HepG2 (cell line): ENCODE measurements around the gene MEGF11. TPM values are rescaled to one million over a fixed set of nuclear protein-coding genes. Genes with fewer than 3 reads are reported as not detected.

Experiments
- ATAC-seq: fragments of 200-7000 bp; cut with Tn5 transposase; 3 replicates; pipeline ENCODE4 v1.9.1; 2020; ENCODE audit warnings: mild to moderate bottlenecking, moderate library complexity
- BruUV-seq: library from RNA; stranded (reverse); fragments of 400-500 nt; replicated peaks from 2 replicates; lab custom pipeline; 2021; lab: Mats Ljungman, UMichigan
- CTCF ChIA-PET: fragments of 300-600 bp; formaldehyde crosslinking; extraction: SDS; loops from one replicate; lab custom pipeline; 2021; ENCODE audit warnings: low total read pairs, inconsistent platforms, low intra/inter-chr PET ratio; lab: Yijun Ruan, JAX
- POLR2A ChIA-PET: fragments of 350-600 bp; sonication (Branson Sonifier 250); formaldehyde crosslinking; loops from one replicate; lab custom pipeline; 2020; ENCODE audit warnings: antibody characterized with exemption, inconsistent platforms; lab: Yijun Ruan, JAX
- DNase-seq: peaks from one replicate; pipeline ENCODE4 v3.0.0-alpha.2; 2015; ENCODE audit warnings: low spot score
- FAIRE-seq: peaks from 3 replicates; lab custom pipeline; 2011; peaks lifted over from hg19 to GRCh38; lab: Jason Lieb, UNC
- H2AFZ ChIP-seq: one replicate; pipeline ENCODE4 v1.6.1; 2011; ENCODE audit warnings: low read length, inconsistent platforms
- H3K27ac ChIP-seq: fragments of 300-600 bp; 3 replicates; pipeline ENCODE4 v1.8.0; 2011; ENCODE audit warnings: mixed run types, mild to moderate bottlenecking, mixed read lengths, low read length, inconsistent platforms; ENCODE audit not compliant: insufficient read depth; ENCODE audit errors: extremely low read length
- H3K27me3 ChIP-seq, 2 experiments: fragments of 200-600 bp in 1 of 2; 2 replicates in 1 of 2; 3 replicates in 1 of 2; pipeline versions ENCODE4 v1.6.0 to v1.8.0; 2011; ENCODE audit warnings: low read length in 2 of 2, mild to moderate bottlenecking in 2 of 2, moderate library complexity in 2 of 2, inconsistent platforms in 1 of 2; ENCODE audit not compliant: insufficient read depth in 2 of 2, control insufficient read depth in 1 of 2
- H3K36me3 ChIP-seq, 2 experiments: fragments of 200-600 bp in 1 of 2; replicated peaks in 1 of 2; 2 replicates in 1 of 2; 3 replicates in 1 of 2; pipeline versions ENCODE4 v1.5.1 to v1.8.0; 2011; ENCODE audit warnings: low read length in 2 of 2, inconsistent platforms in 1 of 2; ENCODE audit not compliant: insufficient read depth in 2 of 2, control insufficient read depth in 1 of 2
- H3K4me1 ChIP-seq: 2 replicates; pipeline ENCODE4 v1.5.1; 2012; ENCODE audit warnings: low read length, inconsistent platforms; ENCODE audit not compliant: insufficient read depth
- H3K4me2 ChIP-seq: 2 replicates; pipeline ENCODE4 v1.6.0; 2011; ENCODE audit warnings: low read depth, low read length, inconsistent platforms
- H3K4me3 ChIP-seq, 3 experiments: fragments of 200-600 bp in 1 of 3; sonication (generic), shearing (Covaris generic) in 1 of 3; replicated peaks in 1 of 3; 2 replicates each; pipeline ENCODE4 v1.5.1; 2011 to 2016; ENCODE audit warnings: low read length in 3 of 3, inconsistent platforms in 2 of 3, low read depth in 2 of 3, mild to moderate bottlenecking in 2 of 3, control low read depth in 1 of 3, mixed read lengths in 1 of 3; ENCODE audit not compliant: insufficient read depth in 1 of 3
- H3K79me2 ChIP-seq: one replicate; pipeline ENCODE4 v1.6.1; 2011; ENCODE audit warnings: low read length, inconsistent platforms; ENCODE audit not compliant: insufficient read depth
- H3K9ac ChIP-seq: 2 replicates; pipeline ENCODE4 v1.6.0; 2011; ENCODE audit warnings: mild to moderate bottlenecking, low read depth, low read length, inconsistent platforms; ENCODE audit not compliant: insufficient read depth
- H3K9me3 ChIP-seq: 2 replicates; pipeline ENCODE4 v1.5.1; 2012; ENCODE audit warnings: mild to moderate bottlenecking, low read length
- H4K20me1 ChIP-seq: 2 replicates; pipeline ENCODE4 v1.6.0; 2011; ENCODE audit warnings: inconsistent platforms, mild to moderate bottlenecking, low read length, moderate library complexity; ENCODE audit not compliant: insufficient read depth
- ADNP ChIP-seq: sonication (generic); formaldehyde crosslinking; IDR thresholded peaks from 2 replicates; pipeline ENCODE4 v1.4.0; 2020; ENCODE audit warnings: missing genetic modification reagents
- AGO1 ChIP-seq: fragments of 200-400 bp; formaldehyde crosslinking; IDR thresholded peaks from 2 replicates; pipeline ENCODE4 v1.6.1; 2017; ENCODE audit warnings: mild to moderate bottlenecking, low read depth, low read length, moderate library complexity; ENCODE audit not compliant: poor library complexity, severe bottlenecking
- GFI1 ChIP-seq: sonication (generic); formaldehyde crosslinking; IDR thresholded peaks from 2 replicates; pipeline ENCODE4 v1.5.0; 2020; ENCODE audit warnings: missing genetic modification reagents, mild to moderate bottlenecking, borderline replicate concordance
- HCFC1 ChIP-seq: fragments of 150-350 bp; IDR thresholded peaks from 2 replicates; pipeline ENCODE4 v1.6.1; 2014; ENCODE audit warnings: low read depth, low read length
- LCORL ChIP-seq, 2 experiments: fragments of 450-650 bp in 1 of 2; sonication (generic) in 1 of 2; formaldehyde crosslinking in 1 of 2; IDR thresholded peaks; 2 replicates each; pipeline versions ENCODE4 v1.5.0 to v1.6.1; 2017 to 2020; ENCODE audit warnings: antibody characterized with exemption in 1 of 2, missing genetic modification reagents in 1 of 2
- PRDM4 ChIP-seq: sonication (generic); formaldehyde crosslinking; IDR thresholded peaks from 2 replicates; pipeline ENCODE4 v1.9.0; 2021; ENCODE audit warnings: missing genetic modification reagents, borderline replicate concordance
- SETDB1 ChIP-seq: sonication (generic); formaldehyde crosslinking; IDR thresholded peaks from 2 replicates; pipeline ENCODE4 v1.5.1; 2020; ENCODE audit warnings: missing genetic modification reagents, mild to moderate bottlenecking, borderline replicate concordance
- SMYD3 ChIP-seq: sonication (generic); formaldehyde crosslinking; IDR thresholded peaks from 2 replicates; pipeline ENCODE4 v1.8.1; 2023; ENCODE audit warnings: mild to moderate bottlenecking, missing genetic modification reagents
- ZBTB3 ChIP-seq: sonication (generic); formaldehyde crosslinking; IDR thresholded peaks from 2 replicates; pipeline ENCODE4 v1.4.0; 2020; ENCODE audit warnings: low read depth, mild to moderate bottlenecking, moderate library complexity, missing genetic modification reagents, borderline replicate concordance
- ZNF225 ChIP-seq: sonication (generic); formaldehyde crosslinking; IDR thresholded peaks from 2 replicates; pipeline ENCODE4 v1.4.0; 2020; ENCODE audit warnings: mild to moderate bottlenecking, missing genetic modification reagents
- ZNF737 ChIP-seq: sonication (generic); formaldehyde crosslinking; IDR thresholded peaks from 2 replicates; pipeline ENCODE4 v1.5.0; 2020; ENCODE audit warnings: missing genetic modification reagents, mild to moderate bottlenecking, borderline replicate concordance
- ZNF746 ChIP-seq: sonication (generic); formaldehyde crosslinking; IDR thresholded peaks from 2 replicates; pipeline ENCODE4 v1.8.0; 2022; ENCODE audit warnings: mild to moderate bottlenecking, missing genetic modification reagents
- WGBS: methylation state at CpG from one replicate; pipeline ENCODE4 v1.1.6; 2017; ENCODE audit warnings: low lambda C conversion rate; 5-methylcytosine and 5-hydroxymethylcytosine counted together
- in situ Hi-C: cut with HindIII; loops from 2 replicates; pipeline ENCODE4 v1.10.0; 2017; ENCODE audit warnings: low pct_unique_long_range_greater_than_20kb; ENCODE audit not compliant: extremely low pct_ligation_motif_present
- intact Hi-C: fragments of 100-400 bp; cut with micrococcal nuclease; formaldehyde crosslinking; loops from one replicate; pipeline ENCODE4 v1.10.0; 2022; ENCODE audit not compliant: unreplicated experiment
- polyA plus RNA-seq, 8 experiments: library from polyadenylated mRNA; depleted of rRNA in 3 of 8; stranded (reverse) in 7 of 8; unstranded in 1 of 8; fragments of >200 nt; fragmentation: Illumina TruSeq in 4 of 8; extraction: Trizol in 4 of 8; gene quantifications; 2 replicates each; pipeline versions ENCODE4 v1.2.1 to v1.2.3, GENCODE V29; 2011 to 2016; ENCODE audit warnings: low read depth in 4 of 8, missing spikeins in 1 of 8, mixed read lengths in 1 of 8; ENCODE audit not compliant: insufficient read depth in 1 of 8
- total RNA-seq, 5 experiments: library from RNA; depleted of rRNA; stranded (reverse); fragments of >200 nt; fragmentation: Illumina TruSeq; extraction: Trizol; gene quantifications; 2 replicates each; pipeline ENCODE4 v1.2.3, GENCODE V29; 2016; ENCODE audit warnings: low read depth in 1 of 5
- TF ChIP-seq, protein P1 (sequence below): sonication (generic); formaldehyde crosslinking; IDR thresholded peaks from 2 replicates; pipeline ENCODE4 v1.5.0; 2020; ENCODE audit warnings: mild to moderate bottlenecking, low read depth, missing genetic modification reagents, borderline replicate concordance

The MEGF11 gene
- total and polyA plus RNA-seq, 2 of the 13 experiments (the other 11 are each of a cell fraction or from before 2014, with no cell fraction given) = not detected

DNA sequence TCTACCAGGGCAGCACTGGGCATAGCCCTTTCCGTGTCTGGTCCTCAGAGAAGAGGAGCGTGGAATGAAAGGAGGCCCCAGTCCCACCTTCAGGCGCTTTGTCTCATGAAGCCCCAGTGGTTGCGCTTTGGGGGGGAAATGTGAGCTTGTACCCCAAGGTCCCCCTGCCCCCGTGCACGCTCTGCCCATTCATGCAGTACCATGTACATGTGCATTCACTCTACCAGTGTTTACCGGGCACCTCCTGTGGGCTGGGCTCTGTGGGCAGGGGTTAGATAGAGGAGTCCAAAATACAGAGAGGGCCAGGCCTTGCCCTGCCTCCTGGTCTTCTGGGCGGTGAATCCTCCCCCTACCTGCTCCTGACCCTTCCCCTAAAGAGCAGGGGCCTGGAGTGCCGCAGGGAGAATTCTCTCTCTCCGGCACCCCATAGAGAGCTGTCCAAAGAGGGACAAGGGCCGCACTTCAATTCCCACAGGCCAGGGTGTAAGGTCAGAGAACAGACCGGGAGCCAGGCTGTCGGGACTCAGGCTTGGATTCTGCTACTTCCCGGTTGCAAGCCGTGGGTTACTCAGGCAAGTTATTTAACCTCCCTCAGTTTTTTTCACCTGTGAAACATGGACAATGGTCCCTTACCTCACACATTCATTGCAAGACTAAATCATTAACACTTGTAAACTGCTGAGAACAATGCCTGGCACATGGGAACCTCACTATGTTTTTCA lies 153.4 kb downstream of the MEGF11 start:
- no peak for ATAC-seq
- Histone ChIP-seq H3K9me3 (no peaks in the 10 kb centered on the region), H3K4me3 (no peak overlapping the region), H3K27ac (no peak overlapping the region), H3K79me2 (no peaks in the 10 kb centered on the region), H3K36me3 (no peaks in the 10 kb centered on the region), H3K9ac (no peak overlapping the region), H3K4me2 (no peak overlapping the region), H4K20me1 (no peaks in the 10 kb centered on the region)
- DNase-seq = no peak
- intact Hi-C loops (no loop called here), in situ Hi-C loops (no loop called here)
- CTCF ChIA-PET = no interaction called here
- BruUV-seq = no TSS peak
- POLR2A ChIA-PET = no interaction called here
- TF ChIP-seq LCORL (IDR thresholded peaks at IDR 0.05) = no peak
- no peak for TF ChIP-seq LCORL (CRISPR knock-in tag; IDR thresholded peaks at IDR 0.05)
- TF ChIP-seq SETDB1 (CRISPR knock-in tag) = no peak
- TF ChIP-seq, all 625 proteins: peak for 0
- Histone ChIP-seq H3K27me3 (peaks cover 5 to 27% of the 10 kb centered on the region in 2 experiments; a peak in 4 of 5 replicates), H2AFZ (no peak overlapping the region), H3K4me1 (peaks cover 20% of the 10 kb centered on the region)
- 46% methylated on average over 12 of the region's 15 CpGs for WGBS
- no peak for FAIRE-seq

GRCh38 chr15:66098022-66098363 lies 155.6 kb downstream of the MEGF11 start:
- Histone ChIP-seq H4K20me1 (no peaks in the 10 kb centered on the region), H3K27me3 (peaks cover 5 to 20% of the 10 kb centered on the region in 2 experiments; a peak in 3 of 5 replicates), H3K9ac (no peak overlapping the region), H3K79me2 (no peaks in the 10 kb centered on the region), H3K9me3 (no peaks in the 10 kb centered on the region), H2AFZ (no peak overlapping the region), H3K4me3 (no peak overlapping the region), H3K4me1 (peaks cover 20% of the 10 kb centered on the region), H3K4me2 (no peak overlapping the region), H3K27ac (no peak overlapping the region), H3K36me3 (no peaks in the 10 kb centered on the region)
- BruUV-seq = no TSS peak
- intact Hi-C loops = no loop called here
- POLR2A ChIA-PET = no interaction called here
- CTCF ChIA-PET = no interaction called here
- no peak for FAIRE-seq
- no peak for ATAC-seq
- in situ Hi-C loops = no loop called here
- 23% methylated on average over 4 of the region's 5 CpGs for WGBS
- no peak for DNase-seq
- no peak for TF ChIP-seq PRDM4 (CRISPR knock-in tag)
- no peak for TF ChIP-seq SMYD3 (CRISPR knock-in tag)
- no peak for TF ChIP-seq ZNF737
- no peak for TF ChIP-seq HCFC1
- TF ChIP-seq ZNF225 (CRISPR knock-in tag) = no peak
- no peak for TF ChIP-seq ADNP (CRISPR knock-in tag)
- TF ChIP-seq ZNF746 (CRISPR knock-in tag) = no peak
- TF ChIP-seq GFI1 = no peak
- no peak for TF ChIP-seq ZBTB3
- no peak for TF ChIP-seq AGO1
- TF ChIP-seq, protein P1, sequence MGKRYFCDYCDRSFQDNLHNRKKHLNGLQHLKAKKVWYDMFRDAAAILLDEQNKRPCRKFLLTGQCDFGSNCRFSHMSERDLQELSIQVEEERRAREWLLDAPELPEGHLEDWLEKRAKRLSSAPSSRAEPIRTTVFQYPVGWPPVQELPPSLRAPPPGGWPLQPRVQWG = no peak
